Activated naive CD4-positive, alpha-beta T cell (primary cell): Measurements from ENCODE around the gene DRAP1.

Experiments used
- DNase-seq, 4 experiments: peaks; one replicate each; lab custom pipeline; 2025; lab: John Stamatoyannopoulos, UW

Gene DRAP1

GRCh38 chr11:65961267-65962140 lies 42.3 kb downstream of the DRAP1 start, which contains the start of gene SART1:
TSS of gene SART1 (plus strand) at chr11:65961734. CDS start at chr11:65961781, 47 bp downstream.
- peak; percentile 82 to 89 (median 85) for DNase-seq

- no peak for DNase-seq
These were observed 42.9 kb downstream of the DRAP1 start for GRCh38 chr11:65962141-65962564.

GRCh38 chr11:65964906-65965305 lies 45.7 kb downstream of the DRAP1 start:
- no peak for DNase-seq

- no peak for DNase-seq
These were observed 46.9 kb downstream of the DRAP1 start for GRCh38 chr11:65965986-65966762.

GRCh38 chr11:65967329-65967934 lies 48.2 kb downstream of the DRAP1 start:
- DNase-seq, result no peak

- no peak for DNase-seq
These were observed 49.6 kb downstream of the DRAP1 start for GRCh38 chr11:65968600-65969482.
